GM21447 (cell line): ENCODE measurements around the gene AQP2.

ENCODE experiments used
- ATAC-seq: cut with Tn5 transposase; IDR thresholded peaks from one replicate; pipeline ENCODE4 v1.9.1; 2021; ENCODE audit not compliant: unreplicated experiment

The AQP2 gene, protein sequence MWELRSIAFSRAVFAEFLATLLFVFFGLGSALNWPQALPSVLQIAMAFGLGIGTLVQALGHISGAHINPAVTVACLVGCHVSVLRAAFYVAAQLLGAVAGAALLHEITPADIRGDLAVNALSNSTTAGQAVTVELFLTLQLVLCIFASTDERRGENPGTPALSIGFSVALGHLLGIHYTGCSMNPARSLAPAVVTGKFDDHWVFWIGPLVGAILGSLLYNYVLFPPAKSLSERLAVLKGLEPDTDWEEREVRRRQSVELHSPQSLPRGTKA

DNA sequence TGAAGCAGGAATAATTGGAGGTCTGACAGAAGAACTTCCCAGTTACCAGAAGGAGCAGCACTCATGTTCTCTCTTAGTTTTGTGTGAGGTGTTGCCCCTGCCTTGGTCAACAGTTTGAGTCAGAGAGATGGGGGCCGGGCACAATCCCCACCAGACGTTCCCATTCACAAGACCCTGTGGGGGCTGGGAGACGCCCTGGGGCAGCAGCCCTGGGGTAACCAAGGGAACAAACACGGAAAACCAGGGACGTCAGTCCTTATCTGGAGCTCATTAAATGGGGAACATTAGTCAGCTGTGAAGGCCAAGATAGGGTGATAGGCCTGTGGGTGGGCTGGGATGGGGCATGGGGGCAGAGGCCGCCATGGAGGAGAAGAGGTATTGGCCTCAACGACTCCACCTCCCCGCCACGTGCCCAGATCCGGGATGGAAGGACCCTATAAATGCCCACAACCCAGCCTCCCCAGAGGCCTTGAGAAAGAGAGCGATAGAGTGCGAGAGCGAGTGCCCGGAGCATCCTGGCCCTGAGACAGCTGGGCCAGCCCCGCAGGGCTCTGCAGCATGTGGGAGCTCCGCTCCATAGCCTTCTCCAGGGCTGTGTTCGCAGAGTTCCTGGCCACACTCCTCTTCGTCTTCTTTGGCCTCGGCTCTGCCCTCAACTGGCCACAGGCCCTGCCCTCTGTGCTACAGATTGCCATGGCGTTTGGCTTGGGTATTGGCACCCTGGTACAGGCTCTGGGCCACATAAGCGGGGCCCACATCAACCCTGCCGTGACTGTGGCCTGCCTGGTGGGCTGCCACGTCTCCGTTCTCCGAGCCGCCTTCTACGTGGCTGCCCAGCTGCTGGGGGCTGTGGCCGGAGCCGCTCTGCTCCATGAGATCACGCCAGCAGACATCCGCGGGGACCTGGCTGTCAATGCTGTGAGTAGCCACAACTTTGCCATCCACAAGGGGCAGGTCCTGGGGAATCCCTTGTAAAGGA is at the start of gene AQP2:
TSS of gene AQP2 (plus strand) at position 465 of the 979 bp plus-strand sequence. CDS start at position 559, 94 bp downstream.
- no peak for ATAC-seq

DNA sequence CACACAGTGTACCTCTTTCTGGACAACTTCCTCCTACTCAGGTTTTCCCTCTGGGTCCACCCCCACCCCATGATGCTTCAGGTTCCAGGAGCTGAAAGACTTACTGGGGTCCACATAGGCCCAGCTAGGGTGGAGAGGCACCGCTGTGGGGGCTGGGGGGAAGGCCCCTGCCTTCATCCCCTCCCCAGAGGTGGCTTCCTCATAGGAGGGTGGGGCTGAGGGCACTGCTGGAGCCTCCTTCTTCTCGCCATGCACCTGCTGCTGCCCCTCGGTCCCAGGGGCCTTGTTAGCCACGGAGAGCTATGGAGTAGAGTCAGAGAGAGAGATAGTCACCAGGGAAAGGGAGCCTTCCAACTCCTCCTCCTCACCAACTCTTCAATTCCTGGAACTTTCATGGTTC is 49.5 kb upstream of the AQP2 start:
- ATAC-seq: no peak

DNA sequence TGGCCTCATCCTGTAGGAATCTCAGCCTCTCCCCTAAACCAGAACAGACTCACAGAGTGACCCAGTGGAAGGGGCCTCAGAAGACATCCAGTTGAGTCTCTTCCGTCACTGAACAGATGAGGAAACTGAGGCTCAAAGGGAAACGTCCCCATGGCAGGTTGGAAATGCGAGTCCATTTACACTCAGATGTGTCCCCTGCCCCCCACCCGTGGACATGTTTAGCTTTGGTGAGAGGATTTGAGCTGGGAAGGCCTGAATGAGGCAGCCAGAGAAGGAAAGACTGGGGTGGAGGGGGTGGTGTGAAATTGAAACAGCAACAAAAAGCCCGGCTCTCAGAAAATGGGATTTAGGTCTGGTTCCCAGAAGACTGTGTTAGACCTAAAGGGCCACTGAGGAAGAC is 48.6 kb upstream of the AQP2 start:
- no peak for ATAC-seq

DNA sequence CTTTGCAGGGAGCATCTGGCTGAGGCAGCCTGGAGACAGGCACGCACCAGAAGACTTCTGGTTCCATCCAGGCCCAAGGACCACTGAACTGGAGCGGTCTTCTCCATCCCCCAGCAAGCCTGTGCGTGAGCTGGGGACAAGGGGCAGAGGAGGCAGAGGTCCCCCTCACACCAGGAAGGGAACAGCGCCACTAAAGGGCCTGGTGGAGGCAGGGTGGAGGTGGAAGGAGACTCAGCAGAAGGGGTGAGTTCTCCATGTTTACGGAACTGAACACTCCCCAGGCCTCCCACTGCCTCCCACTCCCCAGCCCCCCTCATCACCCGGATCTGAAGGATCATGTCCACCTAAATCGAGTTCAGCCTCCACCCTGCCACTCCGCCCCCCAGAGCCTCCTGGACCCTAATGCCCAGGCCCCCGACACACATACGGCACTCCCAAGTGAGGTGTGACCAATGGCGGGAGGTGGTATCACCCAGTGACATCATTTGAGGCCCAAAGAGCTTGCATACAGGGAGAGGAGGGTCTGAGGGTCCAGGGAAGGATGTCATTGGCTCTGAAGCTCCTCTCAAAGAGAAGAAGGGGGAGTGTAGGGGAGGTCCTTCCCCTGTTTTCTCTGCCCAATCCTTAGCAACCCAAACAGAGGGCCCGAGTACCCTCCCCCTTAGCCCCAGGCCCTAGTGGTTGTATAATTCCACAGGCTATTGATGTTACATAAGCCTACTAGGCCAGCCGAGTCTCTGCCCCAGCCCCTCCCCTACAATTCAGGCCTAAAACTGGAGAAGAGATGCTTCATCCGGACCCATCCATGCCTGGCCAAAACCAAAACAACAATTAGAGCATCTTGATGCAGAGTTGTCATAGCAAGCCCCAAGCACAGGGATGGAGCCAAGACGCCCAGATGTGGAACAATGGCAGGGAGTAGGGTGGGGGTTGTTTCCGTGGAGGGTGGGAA is 47.9 kb upstream of the AQP2 start:
- no peak for ATAC-seq

DNA sequence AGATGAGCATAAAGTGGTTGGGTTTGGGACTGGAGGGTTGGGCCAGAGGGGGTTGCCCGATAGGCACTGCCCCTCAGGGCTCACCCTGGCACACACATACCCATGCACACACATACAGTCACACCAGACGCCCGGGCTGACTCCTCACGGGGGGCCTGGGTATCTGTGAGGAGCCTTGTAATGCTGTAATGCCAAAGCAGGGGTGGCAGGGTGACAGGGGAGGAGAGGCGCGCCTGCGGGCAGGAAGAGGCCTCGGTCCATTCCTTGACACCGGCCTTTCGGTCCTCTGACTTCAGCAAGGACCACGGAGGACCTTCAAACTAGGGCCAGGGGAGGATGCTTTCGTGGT is 47.2 kb upstream of the AQP2 start:
- ATAC-seq: no peak

DNA sequence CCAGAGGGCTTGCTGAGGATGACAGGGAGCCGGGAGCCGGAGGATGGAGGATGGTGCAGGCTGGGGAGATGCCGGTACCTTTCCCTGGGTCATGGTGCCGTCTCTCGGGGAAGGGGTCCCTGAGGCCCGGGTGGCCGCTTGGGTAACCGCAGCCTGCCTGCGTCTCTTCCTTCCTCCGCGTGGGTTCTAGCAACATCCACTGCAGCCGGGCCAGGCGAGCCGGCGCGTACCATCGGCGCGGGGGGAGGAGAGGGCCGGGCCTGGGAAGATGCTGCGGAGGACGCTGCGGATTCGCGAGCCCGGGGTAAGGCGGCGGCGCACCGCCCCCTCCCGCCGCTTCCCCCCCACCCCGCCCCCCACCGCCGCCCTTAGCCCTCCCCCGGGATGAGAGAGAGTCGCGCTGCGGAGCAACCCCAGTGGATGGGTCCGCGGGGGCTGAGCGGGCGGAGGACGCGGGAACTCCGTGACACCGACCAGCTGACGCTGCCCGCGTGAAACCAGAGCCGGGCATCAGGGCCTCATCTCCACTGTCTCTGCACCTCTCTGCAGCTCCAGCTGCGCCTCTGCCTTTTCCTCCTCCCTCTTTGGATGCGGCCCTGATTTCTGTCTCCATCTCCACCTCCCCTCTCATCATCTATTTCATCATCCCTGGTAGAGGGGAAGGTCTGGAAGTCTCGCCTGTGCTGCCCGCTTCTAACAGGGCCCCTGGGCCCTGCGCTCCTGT is 46.7 kb upstream of the AQP2 start, which contains the start of gene FAIM2:
TSS of gene FAIM2 (minus strand) at position 201 of the 724 bp plus-strand sequence. CDS start at position 93, 108 bp downstream.
- ATAC-seq: no peak

DNA sequence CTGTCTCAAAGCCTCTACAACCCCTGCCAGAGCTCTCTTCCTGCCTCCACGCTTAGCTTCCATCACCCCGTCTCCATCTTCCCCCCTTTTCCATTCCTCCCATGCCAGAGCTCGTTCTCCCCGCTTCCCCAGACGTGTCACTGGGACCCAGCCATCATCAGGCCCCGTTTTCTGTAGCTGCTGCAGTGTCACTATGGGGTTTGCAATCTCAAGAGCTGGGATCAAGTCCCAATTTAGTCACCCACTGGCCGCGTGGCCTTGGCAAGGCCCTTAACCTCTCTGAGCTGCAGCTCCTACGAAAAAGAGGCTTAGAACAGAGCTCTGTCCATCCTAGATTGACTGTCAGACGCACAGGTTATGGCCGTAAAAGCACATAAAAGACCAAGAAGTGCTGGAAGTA is 45.9 kb upstream of the AQP2 start:
- no peak for ATAC-seq

DNA sequence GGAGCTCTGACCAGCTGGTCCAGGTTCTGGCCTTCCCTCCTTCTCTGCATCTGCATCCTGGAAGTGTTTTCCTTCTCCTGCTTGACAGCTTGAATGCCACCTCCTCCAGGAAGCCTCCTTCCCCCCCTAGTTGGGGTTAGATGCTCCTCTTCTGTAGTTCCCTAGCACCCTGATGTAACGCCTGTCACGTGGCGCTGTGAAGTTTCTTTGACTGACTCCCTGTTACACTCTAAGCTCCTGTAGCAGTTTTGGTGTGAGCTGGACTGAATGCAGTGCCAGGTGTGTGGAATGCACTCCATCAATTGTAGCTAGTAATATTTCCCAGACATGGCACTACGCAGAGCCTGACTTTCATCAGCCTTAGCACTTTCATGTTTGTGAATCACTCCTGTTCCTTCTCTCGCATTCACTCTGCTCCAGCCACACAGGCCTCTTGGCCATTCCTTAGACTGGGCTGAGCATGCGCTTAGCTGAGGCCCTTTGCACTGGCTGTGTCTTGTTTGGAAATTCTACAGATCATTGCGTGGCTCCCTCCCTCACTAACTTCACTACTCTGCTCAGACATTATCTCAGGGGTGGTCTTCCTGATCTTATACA is 44.7 kb upstream of the AQP2 start:
- ATAC-seq: no peak

DNA sequence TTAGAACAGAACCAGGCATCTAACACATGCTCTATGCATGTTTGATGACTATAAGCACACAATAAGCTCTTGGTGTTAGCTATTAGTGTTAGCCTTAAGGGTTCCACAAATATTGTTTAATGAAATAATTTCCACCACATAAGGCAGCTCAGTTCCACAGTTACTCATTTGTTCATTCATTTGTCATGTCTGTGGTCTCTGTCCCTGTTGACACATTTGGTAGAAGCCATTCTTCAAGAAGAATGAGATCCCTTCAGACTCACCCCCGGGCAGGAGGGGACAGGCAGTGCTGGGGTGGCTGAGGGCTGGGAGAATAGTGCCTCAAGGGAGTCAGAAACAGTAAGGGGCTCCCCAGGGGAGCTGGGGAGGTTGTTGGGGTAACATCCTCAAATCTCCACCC is 43.2 kb upstream of the AQP2 start:
- ATAC-seq: no peak

DNA sequence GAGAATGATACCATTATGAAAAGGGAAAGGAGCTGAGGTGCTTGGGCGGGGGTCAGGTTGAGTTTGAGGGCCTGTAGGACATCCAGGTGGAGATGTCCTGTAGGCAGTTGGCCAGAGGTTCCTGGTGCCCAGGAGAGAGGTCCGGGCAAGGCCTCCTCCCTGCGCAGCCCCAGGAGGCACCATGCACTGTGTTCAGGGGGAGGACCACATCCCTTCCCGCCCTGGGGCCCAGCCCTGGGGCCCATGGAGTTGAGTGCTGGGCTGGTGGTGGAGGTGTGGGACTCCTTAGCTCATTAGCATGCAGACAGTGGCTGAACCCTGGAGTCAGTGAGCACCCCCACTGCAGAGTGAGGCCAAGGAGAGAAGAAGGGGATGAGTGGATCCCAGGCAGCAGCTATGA is 41.2 kb upstream of the AQP2 start:
- no peak for ATAC-seq

DNA sequence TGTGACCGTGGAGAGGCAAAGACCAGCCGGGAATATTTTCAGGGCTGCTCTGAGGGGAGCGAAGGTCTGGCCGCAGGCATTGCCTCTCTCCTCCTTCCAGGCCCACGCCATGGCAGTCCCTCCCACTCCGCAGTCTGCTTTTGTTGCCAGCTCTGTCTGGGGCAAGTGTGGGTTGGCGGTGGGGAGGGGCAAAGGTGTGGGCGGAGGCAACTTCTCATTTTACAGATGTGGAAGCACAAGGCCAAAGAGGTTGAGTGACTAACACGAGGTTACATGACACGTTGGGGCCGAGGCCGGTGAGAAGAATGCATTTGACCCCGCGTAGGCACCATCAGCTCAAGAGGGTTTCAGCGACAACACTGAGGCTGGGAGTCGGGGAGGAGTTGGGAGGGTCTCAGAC is 40.7 kb upstream of the AQP2 start:
- ATAC-seq: no peak

DNA sequence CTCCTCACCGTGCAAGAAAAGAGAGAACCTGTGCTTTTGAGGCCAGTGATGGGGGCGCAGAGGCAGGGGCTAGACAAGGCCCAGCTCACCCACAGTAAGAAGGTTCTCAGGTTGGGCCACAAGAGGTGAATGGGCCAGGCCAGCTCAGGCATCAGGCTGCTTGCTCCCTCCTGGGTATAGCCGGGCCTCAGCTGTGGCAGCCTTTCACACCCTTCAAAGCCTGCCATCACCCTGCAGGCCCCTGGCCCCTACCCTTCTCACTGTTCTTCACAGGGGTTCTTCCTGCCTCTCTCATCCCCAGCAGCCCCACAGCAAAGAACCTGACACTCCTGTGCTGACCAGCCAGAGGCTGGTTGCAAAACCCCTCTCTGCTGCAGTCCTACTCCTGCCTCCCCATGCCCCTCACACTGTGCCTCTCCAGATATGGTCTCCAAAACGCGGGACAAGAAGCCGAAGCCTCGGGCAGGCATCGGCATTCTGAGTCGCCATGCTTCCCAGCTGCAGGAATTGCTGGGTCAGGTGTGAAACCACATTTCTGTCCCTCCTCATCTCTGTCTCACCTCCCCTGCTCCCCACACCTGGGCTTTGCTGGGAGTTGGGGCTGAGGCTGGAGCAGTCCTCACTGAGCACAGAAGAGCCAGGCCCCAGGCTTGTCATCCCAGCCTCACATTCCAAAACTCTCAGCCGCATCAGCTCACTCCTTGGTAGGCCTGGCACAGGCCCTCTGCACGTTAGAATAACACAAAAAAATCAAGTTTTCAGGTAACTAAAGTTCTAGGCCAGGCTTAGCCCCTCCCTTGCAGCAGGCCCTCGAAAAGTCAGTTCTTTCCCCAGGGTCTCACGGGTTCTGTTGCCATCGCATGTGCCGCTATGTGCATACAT is 40.0 kb upstream of the AQP2 start:
- ATAC-seq: no peak

DNA sequence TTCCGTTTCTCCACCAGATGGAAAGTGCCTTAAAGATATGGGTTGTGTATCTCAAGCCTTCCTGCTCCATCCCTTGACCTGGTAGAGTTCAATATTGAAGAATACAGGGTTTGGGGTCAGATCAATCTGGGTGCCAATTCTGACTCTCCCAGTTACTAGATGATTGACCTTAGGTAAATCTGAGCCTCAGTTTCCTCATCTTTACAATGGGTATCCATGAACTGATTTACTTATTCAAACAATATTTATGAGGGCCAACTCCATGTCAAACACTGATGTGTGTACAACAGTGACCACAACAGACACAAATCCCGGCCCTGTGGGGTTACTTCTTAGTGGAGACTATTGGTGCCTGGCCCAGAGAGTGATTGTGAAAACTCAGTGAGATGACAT is 39.3 kb upstream of the AQP2 start:
- ATAC-seq: no peak

DNA sequence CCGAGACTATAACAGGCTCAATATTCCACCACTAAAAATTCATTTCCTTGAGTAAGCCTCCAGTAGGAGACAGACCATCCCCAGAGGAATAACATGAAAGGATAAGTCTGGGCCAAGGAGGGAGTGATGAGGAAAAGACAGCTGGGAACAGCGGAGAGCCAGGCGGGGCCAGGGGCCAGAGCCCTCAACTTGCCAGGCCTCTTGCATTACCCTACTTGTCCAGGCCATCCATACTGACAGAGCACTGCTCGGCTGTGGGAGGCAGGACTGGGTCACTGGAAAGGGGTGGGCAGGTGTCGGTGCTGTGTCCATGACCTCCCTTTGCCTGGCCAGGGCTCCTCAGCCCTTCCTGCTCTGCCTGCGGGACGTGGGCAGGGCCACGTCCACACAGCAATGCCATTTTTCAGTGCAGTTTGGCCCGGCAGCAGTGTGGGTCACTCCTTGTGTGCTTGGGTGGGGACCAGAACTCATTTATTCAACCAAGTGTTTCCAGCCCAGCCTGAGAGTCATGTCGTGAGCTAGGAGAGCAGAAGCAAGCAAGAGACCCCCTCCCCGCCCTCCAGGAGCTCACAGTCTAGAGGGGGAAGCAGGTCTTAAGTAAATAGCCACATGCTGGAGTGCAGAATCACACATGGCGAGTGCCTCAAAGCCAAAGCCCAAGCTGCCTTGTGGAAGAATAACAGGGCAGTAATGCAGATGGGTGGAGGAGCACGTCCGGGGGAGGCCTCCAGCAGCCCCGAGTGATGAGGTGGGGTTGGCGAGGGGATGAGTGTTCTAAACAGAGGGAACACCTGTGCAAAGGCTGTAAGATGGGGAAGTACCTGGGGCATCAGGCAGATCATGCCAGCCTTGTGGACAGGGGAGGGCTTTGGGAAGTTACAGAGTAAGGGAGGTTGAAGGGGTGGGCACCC is 37.9 kb upstream of the AQP2 start:
- ATAC-seq: no peak

DNA sequence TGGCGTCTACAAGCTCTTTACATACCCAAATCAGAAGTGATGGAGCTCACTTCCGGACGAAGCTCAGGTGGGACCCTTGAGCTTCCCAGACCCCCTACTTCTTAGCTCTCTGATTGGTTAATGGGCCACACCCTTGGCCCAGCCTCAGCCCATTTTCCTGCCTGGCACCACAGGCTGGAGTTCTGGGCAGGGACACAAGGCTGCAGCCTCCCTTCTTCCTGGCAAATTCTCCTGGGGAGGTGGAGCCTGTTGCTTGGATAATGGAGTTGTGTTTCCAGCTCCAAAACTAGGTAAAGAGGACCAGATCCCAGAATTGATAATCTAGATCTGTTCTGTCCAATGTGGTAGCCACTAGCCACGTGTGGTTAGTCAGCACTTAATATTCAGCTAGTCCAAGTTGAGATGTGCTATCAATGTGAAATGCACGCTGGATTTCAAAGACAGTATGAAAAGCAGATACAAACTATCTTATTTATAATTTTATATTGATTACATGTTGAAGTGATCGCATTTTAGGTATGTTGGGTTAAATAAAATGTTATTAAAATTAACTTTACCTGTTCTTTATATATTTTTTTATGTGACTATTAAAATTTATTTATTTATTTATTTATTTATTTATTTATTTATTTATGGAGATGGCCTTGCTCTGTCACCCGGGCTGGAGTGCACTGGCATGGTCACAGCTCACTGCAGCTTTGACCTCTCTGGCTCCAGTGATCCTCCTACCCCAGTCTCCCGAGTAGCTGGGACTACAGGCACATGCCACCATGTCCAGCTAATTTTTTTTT is 34.2 kb upstream of the AQP2 start:
- ATAC-seq: no peak

DNA sequence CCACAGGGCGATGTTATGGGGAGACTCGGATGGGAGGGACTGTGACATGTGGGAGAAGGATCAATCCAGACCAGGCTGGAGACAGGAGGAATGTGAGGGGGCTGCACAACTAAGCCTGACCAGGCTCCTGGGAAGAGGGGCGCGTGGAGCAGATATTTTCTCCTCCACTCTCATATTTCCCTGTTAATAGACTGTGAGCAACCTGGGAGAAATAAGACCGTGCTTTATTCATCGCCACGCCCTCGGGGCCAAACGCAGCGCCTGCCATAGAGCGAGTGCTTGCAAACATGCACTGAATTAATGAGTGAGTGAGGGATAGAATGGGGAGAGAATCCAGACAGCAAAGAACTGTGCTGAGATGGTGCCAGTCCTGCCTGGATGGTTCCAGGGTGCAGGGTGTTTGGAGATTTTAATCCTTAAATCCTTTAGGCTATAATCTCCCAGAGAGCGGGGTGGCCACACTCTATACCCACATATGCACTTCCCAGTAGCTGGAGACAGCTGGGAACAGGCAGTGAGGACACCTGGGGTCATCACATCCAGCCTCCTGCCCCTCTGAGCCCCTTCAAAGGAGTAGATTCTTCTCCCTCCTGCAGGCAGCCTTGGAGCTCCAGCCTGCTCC is 33.3 kb upstream of the AQP2 start:
- ATAC-seq: no peak

DNA sequence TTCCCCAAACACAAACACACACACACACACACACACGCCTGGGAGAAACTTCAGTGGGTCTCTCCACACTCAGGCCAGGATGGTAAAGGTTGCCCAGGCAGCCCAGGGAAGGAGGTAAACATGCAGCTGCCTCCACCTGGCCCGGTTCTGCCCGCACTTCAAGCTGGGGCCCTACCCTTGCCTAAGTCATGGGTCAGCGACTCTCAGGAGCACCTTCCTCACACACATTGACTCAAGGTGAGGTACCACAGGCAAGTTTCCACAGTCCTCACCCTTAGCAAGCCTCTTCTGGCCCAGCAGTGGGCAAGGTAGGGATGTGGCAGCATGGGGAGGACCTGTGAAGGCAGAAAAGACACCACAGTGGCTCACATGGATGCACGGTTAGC is 32.8 kb upstream of the AQP2 start:
- ATAC-seq: no peak
